ENCODE data around the gene EPS15.

EPS15 gene

DNA sequence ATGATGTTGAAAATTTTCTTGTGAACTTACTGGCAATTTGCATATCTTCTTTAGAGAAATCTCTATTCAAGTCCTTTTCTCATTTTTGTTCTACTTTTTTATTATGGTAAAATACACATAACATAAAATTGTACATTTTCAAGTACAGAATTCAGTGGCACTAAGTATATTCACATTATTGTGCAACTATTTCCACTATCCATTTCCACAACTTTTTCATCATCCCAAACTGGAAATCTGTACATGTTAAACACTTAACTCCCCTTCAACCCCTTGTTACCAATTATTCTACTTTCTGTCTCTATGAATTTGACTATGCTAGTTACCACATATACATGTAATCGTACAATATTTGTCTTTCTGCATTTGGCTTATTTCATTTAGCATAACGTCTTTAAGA lies 19.4 kb downstream of the EPS15 start:
- Histone ChIP-seq H3K4me1 (ENCODE audit: low read length) (peaks cover 7% of the 10 kb centered on the region; the same call in 1 of the 2 replicates), H3K4me3 (ENCODE audit: low read length) (no peak overlapping the region), H4K20me1 (ENCODE audit: insufficient read depth, low read length) (no peaks in the 10 kb centered on the region), H3K9ac (ENCODE audit: low read length) (no peak overlapping the region), H3F3A (ENCODE audit: insufficient read depth, low read length) (peaks cover 18% of the 10 kb centered on the region), H3K79me2 (ENCODE audit: low read length) (peaks cover 91% of the 10 kb centered on the region), H3K36me3 (replicated peaks; ENCODE audit: insufficient read depth, low read length) (no peaks in the 10 kb centered on the region; the same call in 1 of the 2 replicates), H3K9me2 (replicated peaks; ENCODE audit: insufficient read depth, low read length) (no peaks in the 10 kb centered on the region), H3K4me2 (ENCODE audit: low read depth, low read length) (no peak overlapping the region), H3K27ac (ENCODE audit: low read length) (no peak overlapping the region), H2AFZ (ENCODE audit: low read length) (no peak overlapping the region), H3K9me3 (replicated peaks; ENCODE audit: insufficient read depth, low read length) (no peaks in the 10 kb centered on the region), H3K27me3 (replicated peaks; ENCODE audit: insufficient read depth, low read length) (no peaks in the 10 kb centered on the region)
- no peak for TF ChIP-seq EZH2 (optimal IDR thresholded peaks at IDR 0.05; ENCODE audit: low read depth, low read length)
- no peak for TF ChIP-seq EZH2phosphoT487 (IDR thresholded peaks at IDR 0.05; ENCODE audit: low read length)
- no peak for TF ChIP-seq CTCF (IDR thresholded peaks at IDR 0.05; ENCODE audit: low read length)
- DNase-seq = no peak

- no peak overlapping the region for H3K27ac ChIP-seq (ENCODE audit: low read length)
- no peaks in the 10 kb centered on the region for H3K9me2 ChIP-seq (replicated peaks; ENCODE audit: insufficient read depth, low read length)
- TF ChIP-seq CTCF (IDR thresholded peaks at IDR 0.05; ENCODE audit: low read length) (no peak), EZH2 (optimal IDR thresholded peaks at IDR 0.05; ENCODE audit: low read depth, low read length) (no peak), EZH2phosphoT487 (IDR thresholded peaks at IDR 0.05; ENCODE audit: low read length) (no peak)
- H3K4me1 ChIP-seq (ENCODE audit: low read length) = peaks cover 7% of the 10 kb centered on the region; the same call in 1 of the 2 replicates
- no peak overlapping the region for H3K9ac ChIP-seq (ENCODE audit: low read length)
- no peak overlapping the region for H3K4me2 ChIP-seq (ENCODE audit: low read depth, low read length)
- H3K4me3 ChIP-seq (ENCODE audit: low read length) = no peak overlapping the region
- peaks cover 91% of the 10 kb centered on the region for H3K79me2 ChIP-seq (ENCODE audit: low read length)
- no peak for DNase-seq
- no peaks in the 10 kb centered on the region for H3K27me3 ChIP-seq (replicated peaks; ENCODE audit: insufficient read depth, low read length)
- H3K36me3 ChIP-seq (replicated peaks; ENCODE audit: insufficient read depth, low read length) = no peaks in the 10 kb centered on the region; the same call in 1 of the 2 replicates
- H3K9me3 ChIP-seq (replicated peaks; ENCODE audit: insufficient read depth, low read length) = no peaks in the 10 kb centered on the region
- peaks cover 18% of the 10 kb centered on the region for H3F3A ChIP-seq (ENCODE audit: insufficient read depth, low read length)
- no peak overlapping the region for H2AFZ ChIP-seq (ENCODE audit: low read length)
- no peaks in the 10 kb centered on the region for H4K20me1 ChIP-seq (ENCODE audit: insufficient read depth, low read length)
Measured at GRCh38 chr1:51498924-51499323, 20.1 kb downstream of the EPS15 start.

GRCh38 chr1:51497340-51497739 lies 21.7 kb downstream of the EPS15 start:
- Histone ChIP-seq H3K4me3 (ENCODE audit: low read length) (no peak overlapping the region), H3K4me1 (ENCODE audit: low read length) (peaks cover 7% of the 10 kb centered on the region; the same call in 1 of the 2 replicates), H2AFZ (ENCODE audit: low read length) (no peak overlapping the region), H3K27ac (ENCODE audit: low read length) (no peak overlapping the region), H3K9me2 (replicated peaks; ENCODE audit: insufficient read depth, low read length) (no peaks in the 10 kb centered on the region), H3K27me3 (replicated peaks; ENCODE audit: insufficient read depth, low read length) (no peaks in the 10 kb centered on the region), H3K9ac (ENCODE audit: low read length) (no peak overlapping the region), H3K79me2 (ENCODE audit: low read length) (peaks cover 84% of the 10 kb centered on the region), H4K20me1 (ENCODE audit: insufficient read depth, low read length) (no peaks in the 10 kb centered on the region), H3F3A (ENCODE audit: insufficient read depth, low read length) (peaks cover 17% of the 10 kb centered on the region), H3K9me3 (replicated peaks; ENCODE audit: insufficient read depth, low read length) (no peaks in the 10 kb centered on the region), H3K36me3 (replicated peaks; ENCODE audit: insufficient read depth, low read length) (no peaks in the 10 kb centered on the region), H3K4me2 (ENCODE audit: low read depth, low read length) (no peak overlapping the region)
- TF ChIP-seq EZH2phosphoT487 (IDR thresholded peaks at IDR 0.05; ENCODE audit: low read length) = no peak
- no peak for DNase-seq

DNA sequence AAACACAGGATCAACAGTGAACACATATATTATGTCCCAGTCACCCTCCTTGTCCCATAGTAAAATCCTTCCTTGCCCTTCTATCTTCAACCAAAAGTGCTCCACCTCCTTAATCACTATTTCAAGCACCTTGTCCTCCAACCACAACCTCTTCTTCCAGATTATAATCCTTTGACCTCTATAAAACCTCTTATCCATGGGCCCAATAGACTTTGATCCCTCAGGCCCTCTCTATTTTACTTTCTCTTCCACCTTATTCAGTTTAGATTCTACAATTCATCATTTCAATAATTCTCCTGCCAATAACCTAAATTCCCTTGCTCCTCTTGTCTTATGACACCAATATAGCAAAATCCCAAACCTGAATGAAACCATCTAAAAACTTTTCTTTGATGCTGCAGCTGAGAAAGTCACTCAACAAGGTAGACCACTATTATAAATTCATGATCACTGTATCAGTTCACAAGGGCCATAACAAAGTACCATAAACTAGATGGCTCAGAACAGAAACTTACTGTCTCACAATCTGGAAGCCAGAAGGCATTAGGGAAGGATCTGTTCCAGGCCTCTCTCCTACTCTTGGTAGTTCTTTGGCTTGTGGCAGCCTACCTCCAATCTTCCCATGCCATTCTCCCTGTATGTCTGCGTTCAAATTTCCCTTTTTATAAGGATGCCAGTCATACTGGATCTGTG lies 24.8 kb downstream of the EPS15 start:
- Histone ChIP-seq H3K4me1 (ENCODE audit: low read length) (peaks cover 3% of the 10 kb centered on the region; the same call in 1 of the 2 replicates), H3K9me2 (replicated peaks; ENCODE audit: insufficient read depth, low read length) (no peaks in the 10 kb centered on the region), H4K20me1 (ENCODE audit: insufficient read depth, low read length) (no peaks in the 10 kb centered on the region), H3K36me3 (replicated peaks; ENCODE audit: insufficient read depth, low read length) (no peaks in the 10 kb centered on the region), H3F3A (ENCODE audit: insufficient read depth, low read length) (no peaks in the 10 kb centered on the region), H3K4me2 (ENCODE audit: low read depth, low read length) (no peak overlapping the region), H3K9me3 (replicated peaks; ENCODE audit: insufficient read depth, low read length) (no peaks in the 10 kb centered on the region), H3K27me3 (replicated peaks; ENCODE audit: insufficient read depth, low read length) (no peaks in the 10 kb centered on the region), H3K79me2 (ENCODE audit: low read length) (peaks cover 89% of the 10 kb centered on the region), H3K4me3 (ENCODE audit: low read length) (no peak overlapping the region), H3K27ac (ENCODE audit: low read length) (no peak overlapping the region), H3K9ac (ENCODE audit: low read length) (no peak overlapping the region), H2AFZ (ENCODE audit: low read length) (no peak overlapping the region)
- DNase-seq = no peak
- no peak for TF ChIP-seq EZH2 (optimal IDR thresholded peaks at IDR 0.05; ENCODE audit: low read depth, low read length)
- TF ChIP-seq EZH2phosphoT487 (IDR thresholded peaks at IDR 0.05; ENCODE audit: low read length) = no peak
- TF ChIP-seq CTCF (IDR thresholded peaks at IDR 0.05; ENCODE audit: low read length) = no peak

All from MM.1S (cell line).